H9 (cell line): ENCODE measurements around the gene GLRX3. TPM values are rescaled to one million over a fixed set of nuclear protein-coding genes. Genes with fewer than 3 reads are reported as not detected.

Source experiments
- DNase-seq: peaks from one replicate; pipeline ENCODE4 v3.0.0-alpha.2; 2017
- H2AFZ ChIP-seq: one replicate; pipeline ENCODE4 v1.6.1; 2013; ENCODE audit warnings: mild to moderate bottlenecking, low read length, control low read depth, moderate library complexity
- H2AK5ac ChIP-seq: 2 replicates; pipeline ENCODE4 v1.6.1; 2013; ENCODE audit warnings: low read length, control low read depth, mixed read lengths; ENCODE audit not compliant: insufficient read length
- H2BK120ac ChIP-seq: one replicate; pipeline ENCODE4 v1.6.1; 2013; ENCODE audit warnings: low read depth, mild to moderate bottlenecking, low read length, control low read depth, inconsistent platforms; ENCODE audit not compliant: poor library complexity, severe bottlenecking
- H2BK12ac ChIP-seq: 2 replicates; pipeline ENCODE4 v1.6.1; 2013; ENCODE audit warnings: low read length, control low read depth, mixed read lengths, low read depth; ENCODE audit not compliant: insufficient read length
- H2BK15ac ChIP-seq: 2 replicates; pipeline ENCODE4 v1.6.1; 2013; ENCODE audit warnings: low read depth, low read length, control low read depth
- H2BK20ac ChIP-seq: one replicate; pipeline ENCODE4 v1.6.1; 2013; ENCODE audit warnings: low read depth, mild to moderate bottlenecking, low read length, control low read depth, inconsistent platforms; ENCODE audit not compliant: poor library complexity, severe bottlenecking
- H2BK5ac ChIP-seq: 2 replicates; pipeline ENCODE4 v1.6.1; 2013; ENCODE audit warnings: low read length, control low read depth, mixed read lengths; ENCODE audit not compliant: insufficient read length
- H3K14ac ChIP-seq: 2 replicates; pipeline ENCODE4 v1.6.1; 2013; ENCODE audit warnings: low read length, control low read depth; ENCODE audit not compliant: insufficient read depth
- H3K18ac ChIP-seq: 2 replicates; pipeline ENCODE4 v1.6.1; 2013; ENCODE audit warnings: low read depth, mild to moderate bottlenecking, mixed read lengths, low read length, control low read depth; ENCODE audit not compliant: insufficient read length
- H3K23ac ChIP-seq: 2 replicates; pipeline ENCODE4 v1.6.1; 2013; ENCODE audit warnings: low read length, control low read depth, mixed read lengths, low read depth; ENCODE audit not compliant: insufficient read length
- H3K23me2 ChIP-seq: 2 replicates; pipeline ENCODE4 v1.6.1; 2013; ENCODE audit warnings: low read depth, mild to moderate bottlenecking, mixed read lengths, low read length, control low read depth; ENCODE audit not compliant: insufficient read length, poor library complexity, severe bottlenecking
- H3K27ac ChIP-seq: 2 replicates; pipeline ENCODE4 v1.5.1; 2013; ENCODE audit warnings: low read length, control low read depth, mixed read lengths, low read depth; ENCODE audit not compliant: insufficient read length
- H3K27me3 ChIP-seq: 2 replicates; pipeline ENCODE4 v1.6.1; 2013; ENCODE audit warnings: low read length, control low read depth, inconsistent platforms; ENCODE audit not compliant: insufficient read depth
- H3K4ac ChIP-seq: 2 replicates; pipeline ENCODE4 v1.6.1; 2013; ENCODE audit warnings: low read depth, mild to moderate bottlenecking, control low read depth, inconsistent platforms, low read length, moderate library complexity
- H3K4me1 ChIP-seq: 2 replicates; pipeline ENCODE4 v1.6.1; 2013; ENCODE audit warnings: low read length, control low read depth, inconsistent platforms; ENCODE audit not compliant: insufficient read depth
- H3K4me2 ChIP-seq: 2 replicates; pipeline ENCODE4 v1.6.1; 2013; ENCODE audit warnings: low read length, control low read depth, mixed read lengths; ENCODE audit not compliant: insufficient read length, insufficient read depth
- H3K56ac ChIP-seq: 2 replicates; pipeline ENCODE4 v1.6.1; 2013; ENCODE audit warnings: low read depth, mild to moderate bottlenecking, mixed read lengths, low read length, control low read depth; ENCODE audit not compliant: insufficient read length
- H3K79me1 ChIP-seq: 2 replicates; pipeline ENCODE4 v1.6.1; 2013; ENCODE audit warnings: low read depth, mild to moderate bottlenecking, moderate library complexity, low read length, control low read depth, inconsistent platforms; ENCODE audit not compliant: insufficient read depth, poor library complexity, severe bottlenecking
- H3K79me2 ChIP-seq: 2 replicates; pipeline ENCODE4 v1.6.1; 2013; ENCODE audit warnings: low read length, control low read depth, inconsistent platforms; ENCODE audit not compliant: insufficient read depth
- H3K9ac ChIP-seq: 2 replicates; pipeline ENCODE4 v1.6.1; 2013; ENCODE audit warnings: low read length, control low read depth, mixed read lengths; ENCODE audit not compliant: insufficient read length; ENCODE audit errors: extremely low read depth
- H3K9me3 ChIP-seq: one replicate; pipeline ENCODE4 v1.6.1; 2013; ENCODE audit warnings: low read depth, low read length, inconsistent platforms; ENCODE audit not compliant: control insufficient read depth
- H3T11ph ChIP-seq: one replicate; pipeline ENCODE4 v1.6.1; 2013; ENCODE audit warnings: mild to moderate bottlenecking, low read length, control low read depth, inconsistent platforms
- H4K20me1 ChIP-seq: one replicate; pipeline ENCODE4 v1.6.1; 2013; ENCODE audit not compliant: control insufficient read depth, insufficient read length, insufficient read depth
- H4K5ac ChIP-seq: 2 replicates; pipeline ENCODE4 v1.6.1; 2013; ENCODE audit warnings: low read depth, mild to moderate bottlenecking, mixed read lengths, low read length, control low read depth; ENCODE audit not compliant: insufficient read length
- H4K8ac ChIP-seq: replicated peaks from 2 replicates; pipeline ENCODE4 v1.6.1; 2013; ENCODE audit warnings: low read length, control low read depth, mixed read lengths, low read depth; ENCODE audit not compliant: insufficient read length
- H4K91ac ChIP-seq: 2 replicates; pipeline ENCODE4 v1.6.1; 2013; ENCODE audit warnings: low read depth, mild to moderate bottlenecking, moderate library complexity, mixed read lengths, low read length, control low read depth; ENCODE audit not compliant: insufficient read length
- H3K27ac Mint-ChIP-seq, 3 experiments: 2 replicates in 2 of 3; 3 replicates in 1 of 3; pipeline ENCODE4 v1.8.0; 2020 to 2021; ENCODE audit warnings: mixed read lengths in 3 of 3, mild to moderate bottlenecking in 1 of 3, moderate library complexity in 1 of 3
- H3K27me3 Mint-ChIP-seq: 2 replicates; pipeline ENCODE4 v1.8.0; 2021; ENCODE audit warnings: low read depth, mild to moderate bottlenecking, moderate library complexity, mixed read lengths
- H3K36me3 Mint-ChIP-seq, 3 experiments: 2 replicates in 2 of 3; 3 replicates in 1 of 3; pipeline ENCODE4 v1.8.0; 2020 to 2021; ENCODE audit warnings: low read depth in 3 of 3, mixed read lengths in 3 of 3; ENCODE audit not compliant: insufficient read depth in 1 of 3
- H3K4me1 Mint-ChIP-seq, 2 experiments: 2 replicates each; pipeline ENCODE4 v1.8.0; 2020; ENCODE audit warnings: mixed read lengths in 2 of 2
- H3K4me3 Mint-ChIP-seq, 2 experiments: 2 replicates in 1 of 2; 3 replicates in 1 of 2; pipeline ENCODE4 v1.8.0; 2020 to 2021; ENCODE audit warnings: mild to moderate bottlenecking in 2 of 2, mixed read lengths in 2 of 2, moderate library complexity in 1 of 2
- H3K9me3 Mint-ChIP-seq, 2 experiments: 2 replicates in 1 of 2; 3 replicates in 1 of 2; pipeline ENCODE4 v1.8.0; 2020; ENCODE audit warnings: mild to moderate bottlenecking in 2 of 2, mixed read lengths in 2 of 2, moderate library complexity in 1 of 2
- WGBS: extraction: QIAGEN DNeasy Blood & Tissue Kit; methylation state at CpG from one replicate; pipeline ENCODE4 v1.1.7; 2013; ENCODE audit warnings: missing lambda C conversion rate, low lambda C conversion rate, mixed read lengths; ENCODE audit not compliant: insufficient read length; ENCODE audit errors: extremely low coverage; 5-methylcytosine and 5-hydroxymethylcytosine counted together
- total RNA-seq: library from RNA; stranded (reverse); gene quantifications from 2 replicates; pipeline ENCODE4 v1.2.1, GENCODE V29; 2021
- TF ChIP-seq, protein P1 (sequence below): fragments of 200-600 bp; sonication (generic); conservative IDR thresholded peaks from 3 replicates; pipeline ENCODE4 v1.8.0; 2021; ENCODE audit warnings: antibody characterized with exemption, mild to moderate bottlenecking

The GLRX3 gene
- total RNA-seq, 1 experiment from 2014 or later: 139 TPM

DNA sequence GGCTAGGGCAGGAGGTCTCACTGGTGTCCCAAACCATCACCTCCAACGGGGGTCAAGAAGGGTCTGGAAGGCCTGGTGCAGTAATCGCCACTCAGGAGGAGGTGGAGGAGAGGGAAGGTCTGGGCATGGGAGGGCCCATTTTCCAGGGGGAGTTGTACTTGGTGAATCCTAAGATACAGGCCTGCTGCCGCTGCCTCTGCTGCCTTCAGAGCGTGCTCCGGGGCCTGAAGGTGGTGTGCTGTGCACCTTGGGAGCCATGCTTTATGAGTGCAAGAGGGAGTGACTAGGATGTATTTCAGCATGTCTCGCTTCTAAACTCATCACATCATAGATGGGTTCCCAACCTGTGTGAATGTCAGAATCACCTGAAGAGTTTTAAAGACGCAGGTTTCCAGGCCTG, 78.2 kb downstream of the GLRX3 start:
- Mint-ChIP-seq H3K36me3 (no peaks in the 10 kb centered on the region; a peak in 1 of 7 replicates), H3K27me3 (peaks cover 2% of the 10 kb centered on the region; the same call in 1 of the 2 replicates), H3K27ac (peak overlapping the region in 1 of 3 experiments; percentile 18; a peak in 1 of 7 replicates), H3K9me3 (no peaks in the 10 kb centered on the region), H3K4me3 (no peak overlapping the region), H3K4me1 (peaks cover 0 to 5% of the 10 kb centered on the region in 2 experiments; a peak in 1 of 4 replicates)
- H2BK120ac ChIP-seq: no peak overlapping the region
- no peak overlapping the region for H3T11ph ChIP-seq
- H3K14ac ChIP-seq: no peak overlapping the region
- H2AK5ac ChIP-seq: no peak overlapping the region
- H3K79me1 ChIP-seq: no peaks in the 10 kb centered on the region
- no peak overlapping the region for H4K5ac ChIP-seq
- no peak for DNase-seq
- H2BK20ac ChIP-seq: no peak overlapping the region
- no peak overlapping the region for H2BK15ac ChIP-seq
- no peaks in the 10 kb centered on the region for H3K79me2 ChIP-seq
- H3K56ac ChIP-seq: no peak overlapping the region
- H3K4me2 ChIP-seq: no peak overlapping the region
- no peak overlapping the region for H3K23ac ChIP-seq
- H2AFZ ChIP-seq: no peak overlapping the region
- no peaks in the 10 kb centered on the region for H4K20me1 ChIP-seq
- H3K4me1 ChIP-seq: no peaks in the 10 kb centered on the region
- H4K8ac ChIP-seq: no peak overlapping the region
- no peaks in the 10 kb centered on the region for H3K27me3 ChIP-seq
- TF ChIP-seq, protein P1, sequence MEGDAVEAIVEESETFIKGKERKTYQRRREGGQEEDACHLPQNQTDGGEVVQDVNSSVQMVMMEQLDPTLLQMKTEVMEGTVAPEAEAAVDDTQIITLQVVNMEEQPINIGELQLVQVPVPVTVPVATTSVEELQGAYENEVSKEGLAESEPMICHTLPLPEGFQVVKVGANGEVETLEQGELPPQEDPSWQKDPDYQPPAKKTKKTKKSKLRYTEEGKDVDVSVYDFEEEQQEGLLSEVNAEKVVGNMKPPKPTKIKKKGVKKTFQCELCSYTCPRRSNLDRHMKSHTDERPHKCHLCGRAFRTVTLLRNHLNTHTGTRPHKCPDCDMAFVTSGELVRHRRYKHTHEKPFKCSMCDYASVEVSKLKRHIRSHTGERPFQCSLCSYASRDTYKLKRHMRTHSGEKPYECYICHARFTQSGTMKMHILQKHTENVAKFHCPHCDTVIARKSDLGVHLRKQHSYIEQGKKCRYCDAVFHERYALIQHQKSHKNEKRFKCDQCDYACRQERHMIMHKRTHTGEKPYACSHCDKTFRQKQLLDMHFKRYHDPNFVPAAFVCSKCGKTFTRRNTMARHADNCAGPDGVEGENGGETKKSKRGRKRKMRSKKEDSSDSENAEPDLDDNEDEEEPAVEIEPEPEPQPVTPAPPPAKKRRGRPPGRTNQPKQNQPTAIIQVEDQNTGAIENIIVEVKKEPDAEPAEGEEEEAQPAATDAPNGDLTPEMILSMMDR: no peak
- H3K18ac ChIP-seq: no peak overlapping the region
- H3K9ac ChIP-seq: no peak overlapping the region
- H3K23me2 ChIP-seq: no peaks in the 10 kb centered on the region
- H4K91ac ChIP-seq: no peak overlapping the region
- no peak overlapping the region for H2BK12ac ChIP-seq
- WGBS: no CpG with 5 or more reads among the region's 7 CpGs
- no peak overlapping the region for H3K27ac ChIP-seq
- H3K4ac ChIP-seq: no peak overlapping the region
- H2BK5ac ChIP-seq: no peak overlapping the region
- no peaks in the 10 kb centered on the region for H3K9me3 ChIP-seq
